Vagina (tissue), 2 donors: ENCODE data around the gene GAL.

ENCODE experiments used
- POLR2A ChIP-seq, 2 donors: fragments of 450-650 bp; IDR thresholded peaks; one replicate each; pipeline ENCODE4 v1.6.1; 2017; ENCODE audit warnings: antibody characterized with exemption in 2 of 2, mild to moderate bottlenecking in 2 of 2, moderate library complexity in 2 of 2
- POLR2AphosphoS5 ChIP-seq, 2 donors: sonication (generic); formaldehyde crosslinking; IDR thresholded peaks; one replicate each; pipeline ENCODE4 v1.9.0; 2017; ENCODE audit warnings: antibody characterized with exemption in 2 of 2, mild to moderate bottlenecking in 2 of 2, low read depth in 1 of 2; ENCODE audit not compliant: insufficient read depth in 1 of 2
- TF ChIP-seq, protein P1 (sequence below), 3 experiments: fragments of 450-650 bp in 2 of 3; fragments of 200-600 bp in 1 of 3; sonication (generic) in 1 of 3; IDR thresholded peaks; one replicate each; pipeline ENCODE4 v1.5.1; 2017 to 2019; ENCODE audit warnings: antibody characterized with exemption in 3 of 3, mild to moderate bottlenecking in 2 of 3, moderate library complexity in 2 of 3

DNA sequence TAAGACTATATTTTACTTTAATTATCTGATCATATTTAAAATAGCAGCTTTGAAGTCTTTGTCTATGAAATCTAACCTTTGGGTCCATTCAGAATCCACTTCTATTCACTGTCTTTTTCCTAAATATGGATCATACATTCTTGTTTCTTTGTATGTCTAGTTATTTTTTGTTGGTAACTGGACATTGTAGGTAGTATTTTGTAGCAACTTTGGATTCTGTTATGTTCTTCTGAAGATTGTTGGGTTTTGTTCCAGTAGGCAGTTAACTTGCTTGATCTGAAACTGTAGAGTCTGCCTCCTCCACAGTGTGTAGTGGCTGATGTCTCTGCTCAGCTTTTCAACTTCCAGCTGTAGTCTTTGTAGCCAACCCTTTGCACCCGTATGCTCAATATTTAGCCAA lies 37.5 kb upstream of the GAL start:
- TF ChIP-seq, protein P1, sequence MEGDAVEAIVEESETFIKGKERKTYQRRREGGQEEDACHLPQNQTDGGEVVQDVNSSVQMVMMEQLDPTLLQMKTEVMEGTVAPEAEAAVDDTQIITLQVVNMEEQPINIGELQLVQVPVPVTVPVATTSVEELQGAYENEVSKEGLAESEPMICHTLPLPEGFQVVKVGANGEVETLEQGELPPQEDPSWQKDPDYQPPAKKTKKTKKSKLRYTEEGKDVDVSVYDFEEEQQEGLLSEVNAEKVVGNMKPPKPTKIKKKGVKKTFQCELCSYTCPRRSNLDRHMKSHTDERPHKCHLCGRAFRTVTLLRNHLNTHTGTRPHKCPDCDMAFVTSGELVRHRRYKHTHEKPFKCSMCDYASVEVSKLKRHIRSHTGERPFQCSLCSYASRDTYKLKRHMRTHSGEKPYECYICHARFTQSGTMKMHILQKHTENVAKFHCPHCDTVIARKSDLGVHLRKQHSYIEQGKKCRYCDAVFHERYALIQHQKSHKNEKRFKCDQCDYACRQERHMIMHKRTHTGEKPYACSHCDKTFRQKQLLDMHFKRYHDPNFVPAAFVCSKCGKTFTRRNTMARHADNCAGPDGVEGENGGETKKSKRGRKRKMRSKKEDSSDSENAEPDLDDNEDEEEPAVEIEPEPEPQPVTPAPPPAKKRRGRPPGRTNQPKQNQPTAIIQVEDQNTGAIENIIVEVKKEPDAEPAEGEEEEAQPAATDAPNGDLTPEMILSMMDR (IDR thresholded peaks at IDR 0.05): no peak
- TF ChIP-seq POLR2AphosphoS5 (IDR thresholded peaks at IDR 0.05; ENCODE audit: insufficient read depth in 1 of 2, low read depth in 1 of 2) (no peak), POLR2A (IDR thresholded peaks at IDR 0.05) (no peak)
